ENCODE data around the gene KRT71.

DNA sequence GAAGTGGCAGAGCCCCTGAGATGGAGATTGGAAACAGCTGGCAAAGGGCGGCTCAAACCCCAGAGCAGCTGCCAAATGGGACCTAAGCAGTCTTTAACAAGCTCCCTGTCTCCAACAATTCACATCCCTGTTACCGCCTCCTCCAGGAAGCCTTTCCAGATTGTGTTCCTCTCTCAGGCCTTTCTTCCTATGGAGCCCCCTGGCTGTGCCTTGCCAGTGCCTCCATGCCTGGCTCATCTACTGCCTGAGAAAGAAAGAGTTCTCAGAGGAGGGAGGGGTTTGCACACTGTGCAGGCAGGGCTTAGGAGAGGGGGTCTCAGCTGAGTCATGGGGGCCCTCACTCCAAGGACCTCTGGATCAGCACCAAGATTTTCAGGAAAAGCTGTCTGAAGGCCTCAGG lies 29.5 kb upstream of the KRT71 start:
- TF ChIP-seq SP1 (IDR thresholded peaks at IDR 0.05): no peak
- TF ChIP-seq HDGF (IDR thresholded peaks at IDR 0.05; ENCODE audit: borderline replicate concordance): no peak

All from HEK293T (cell line).